Measurements from ENCODE around the gene TMEM38B.

TMEM38B gene, protein sequence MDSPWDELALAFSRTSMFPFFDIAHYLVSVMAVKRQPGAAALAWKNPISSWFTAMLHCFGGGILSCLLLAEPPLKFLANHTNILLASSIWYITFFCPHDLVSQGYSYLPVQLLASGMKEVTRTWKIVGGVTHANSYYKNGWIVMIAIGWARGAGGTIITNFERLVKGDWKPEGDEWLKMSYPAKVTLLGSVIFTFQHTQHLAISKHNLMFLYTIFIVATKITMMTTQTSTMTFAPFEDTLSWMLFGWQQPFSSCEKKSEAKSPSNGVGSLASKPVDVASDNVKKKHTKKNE

GRCh38 chr9:105694190-105694847 lies at the start of gene TMEM38B:
Gene TMEM38B (plus strand): TSS chr9:105694541. CDS start chr9:105694661, 120 bp downstream.
- peak; percentile 57 for DNase-seq

- DNase-seq = no peak
These were observed 47.3 kb upstream of the TMEM38B start for GRCh38 chr9:105646879-105647594.

GRCh38 chr9:105647595-105648349 lies 46.6 kb upstream of the TMEM38B start:
- DNase-seq = no peak

GRCh38 chr9:105651806-105652205 lies 42.5 kb upstream of the TMEM38B start:
- no peak for DNase-seq

GRCh38 chr9:105656131-105656921 lies 38.0 kb upstream of the TMEM38B start:
- DNase-seq = no peak

DNA sequence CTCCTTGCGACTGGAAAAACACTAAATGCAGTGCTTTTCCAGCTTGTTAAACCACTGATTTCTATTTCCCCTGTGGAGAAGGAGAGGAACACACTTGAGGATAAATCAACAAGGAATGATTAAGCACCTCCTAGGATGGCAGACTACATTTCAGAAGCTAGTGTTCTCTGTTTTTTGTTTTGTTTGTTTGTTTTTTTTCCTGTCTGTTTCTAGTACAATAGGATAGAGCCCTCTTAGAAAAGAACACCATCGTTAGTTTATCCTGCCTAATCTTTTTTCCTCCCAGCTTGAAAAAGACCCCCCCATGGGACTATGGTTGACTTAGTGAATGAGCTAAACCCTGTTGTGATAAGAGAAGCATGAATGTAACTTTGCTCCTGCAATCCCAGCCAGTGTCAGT lies 36.0 kb upstream of the TMEM38B start:
- no peak for DNase-seq

DNA sequence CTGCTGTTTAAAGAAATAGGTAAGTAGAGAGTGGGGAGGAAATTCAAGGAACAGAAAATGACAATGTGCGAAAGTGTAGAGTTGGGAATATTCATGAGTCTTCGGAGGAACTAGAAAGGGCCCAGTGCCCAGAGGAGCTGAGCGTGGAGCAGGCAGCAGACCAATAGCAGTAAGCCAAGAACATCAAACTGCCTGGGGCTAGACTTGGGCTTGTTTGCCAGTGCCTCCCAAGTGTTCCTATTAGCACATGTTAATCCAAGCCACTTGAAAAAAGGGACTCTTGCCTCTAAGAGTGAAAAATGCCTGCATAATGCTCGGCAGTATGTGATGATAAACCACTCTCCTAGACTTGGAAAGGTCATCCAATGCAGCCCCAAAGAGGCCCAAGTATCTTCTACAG lies 33.3 kb upstream of the TMEM38B start:
- no peak for DNase-seq

- DNase-seq = no peak
These were observed 31.9 kb upstream of the TMEM38B start, which contains the start of gene TAL2 for GRCh38 chr9:105662184-105663104. Gene TAL2 (plus strand): TSS chr9:105662457. CDS start chr9:105662497, 40 bp downstream.

DNA sequence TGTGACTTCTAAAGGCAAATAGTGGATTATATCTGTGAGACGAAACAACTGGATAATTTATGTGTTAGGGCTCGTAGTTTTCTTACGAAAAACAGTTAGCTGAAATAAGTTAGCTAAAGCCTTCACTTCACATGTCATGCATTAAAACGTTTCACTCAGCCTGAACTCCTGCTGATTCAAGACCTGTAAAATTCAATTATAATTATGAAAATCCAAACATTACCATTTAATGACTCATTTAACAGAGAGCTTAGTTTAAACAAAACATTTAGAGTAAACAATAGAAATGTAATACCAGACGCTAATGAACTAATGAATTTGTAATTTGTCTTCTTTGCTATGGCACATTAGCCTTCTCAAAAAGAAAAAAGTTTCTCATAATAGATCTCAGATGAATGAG lies 30.4 kb upstream of the TMEM38B start:
- no peak for DNase-seq

DNA sequence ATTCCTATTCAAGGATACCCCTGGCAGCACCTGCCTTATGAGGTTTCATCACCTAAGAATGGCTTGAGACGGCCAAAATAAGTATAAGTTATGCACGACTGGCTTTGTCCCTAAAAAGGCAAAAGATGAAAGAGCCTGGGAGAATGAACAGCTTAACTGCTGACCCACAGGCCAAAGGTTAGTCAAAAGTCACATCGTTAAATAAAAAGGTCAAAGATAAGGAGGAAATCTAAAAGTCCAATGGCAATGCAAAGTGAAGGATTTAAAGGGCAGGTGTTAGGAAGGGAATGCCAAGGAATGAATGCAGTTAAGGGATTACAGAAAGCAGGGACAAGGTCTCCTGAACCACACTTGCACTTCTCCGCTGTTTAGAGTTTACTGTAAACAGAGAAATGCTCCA lies 26.5 kb upstream of the TMEM38B start:
- no peak for DNase-seq

DNA sequence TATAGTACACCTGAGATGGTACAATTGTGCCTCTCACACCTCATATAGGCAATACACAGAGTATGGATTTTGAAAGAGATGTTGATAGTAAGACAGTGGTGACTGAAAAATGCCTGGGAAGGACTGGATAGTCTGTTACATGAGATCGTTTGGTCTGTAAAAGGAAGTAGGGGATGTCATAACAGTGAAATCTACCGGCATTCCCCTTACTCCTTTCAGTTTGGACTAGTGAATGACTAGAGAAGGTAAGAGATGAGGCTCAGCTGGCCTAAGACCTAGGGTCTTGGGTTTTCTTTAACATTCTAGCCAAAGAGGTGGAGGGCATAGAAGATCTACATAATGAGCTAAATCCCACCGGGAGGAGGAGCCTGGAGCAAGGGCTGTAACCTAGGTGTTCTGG lies 24.0 kb upstream of the TMEM38B start:
- DNase-seq = no peak

GRCh38 chr9:105670775-105671174 lies 23.6 kb upstream of the TMEM38B start:
- no peak for DNase-seq

GRCh38 chr9:105672711-105673234 lies 21.6 kb upstream of the TMEM38B start:
- no peak for DNase-seq

DNA sequence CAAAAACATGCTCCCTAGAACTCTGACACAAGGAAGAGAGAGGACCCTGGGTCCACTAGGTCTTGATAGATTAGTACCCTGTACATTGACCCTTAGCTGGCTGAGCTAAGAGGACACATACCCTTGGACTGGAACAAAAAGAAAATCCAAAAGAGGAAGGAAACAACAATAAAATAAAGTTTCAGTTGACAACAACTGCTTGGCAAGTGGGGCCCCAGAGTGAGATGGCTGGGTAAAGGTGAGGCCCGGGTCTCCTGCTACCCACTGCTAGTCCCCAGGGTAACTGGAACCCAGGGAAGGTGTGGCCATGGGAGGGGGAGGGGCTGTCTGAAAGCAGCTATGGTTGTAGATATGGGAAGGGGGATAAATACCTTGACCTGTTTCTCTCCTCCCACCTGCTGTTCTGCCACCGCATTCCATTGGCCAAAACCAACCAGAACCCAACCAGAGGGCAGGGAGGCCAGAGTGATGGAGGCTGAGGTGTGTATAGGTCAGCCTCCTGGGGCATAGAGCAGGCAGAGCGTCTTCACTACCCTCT lies 20.4 kb upstream of the TMEM38B start:
- no peak for DNase-seq

- DNase-seq = no peak
These were observed 17.9 kb upstream of the TMEM38B start for GRCh38 chr9:105676351-105676923.

DNA sequence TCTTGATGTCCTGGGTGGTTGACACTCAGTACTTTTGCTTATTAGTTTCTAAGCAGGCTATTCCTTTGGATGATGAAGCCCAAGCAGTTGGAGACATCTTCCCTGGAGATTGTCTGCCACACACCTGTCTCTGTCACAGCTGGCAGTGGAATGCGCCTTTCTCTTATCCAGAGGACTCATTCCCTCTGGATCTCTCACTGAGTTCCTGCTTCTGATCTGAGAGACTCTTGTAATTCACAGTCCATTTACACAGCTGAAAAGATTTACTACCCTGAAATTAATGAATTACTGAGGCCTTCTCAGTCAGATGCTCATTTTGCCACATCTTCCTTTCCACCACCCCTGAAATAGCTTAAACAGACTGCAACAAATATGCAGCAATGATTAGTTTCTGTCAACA lies 16.2 kb upstream of the TMEM38B start:
- DNase-seq = no peak

DNA sequence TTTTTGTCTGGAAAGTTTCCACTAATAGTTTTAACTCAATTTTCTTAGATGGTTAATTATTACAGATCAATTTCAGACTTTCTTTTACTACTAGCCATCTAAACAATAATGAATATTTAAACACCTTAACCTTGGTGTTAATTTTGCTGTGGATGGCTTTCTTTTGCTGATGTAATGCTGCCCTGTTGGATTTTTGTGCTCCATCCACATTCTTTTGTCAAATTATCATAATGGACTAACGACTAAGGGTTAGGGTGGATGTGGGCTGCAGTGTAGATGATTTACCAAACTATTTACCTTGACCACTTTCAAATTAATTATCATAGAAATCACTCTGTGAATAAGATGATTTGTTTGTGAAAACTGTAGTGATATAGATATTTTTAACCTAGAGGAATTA lies 15.6 kb upstream of the TMEM38B start:
- no peak for DNase-seq

- DNase-seq = no peak
These were observed 14.9 kb upstream of the TMEM38B start for GRCh38 chr9:105679257-105680022.

GRCh38 chr9:105681313-105681712 lies 13.0 kb upstream of the TMEM38B start:
- DNase-seq = no peak

Measured in CD4-positive, alpha-beta T cell treated with Interleukin-4 for 4 hours (primary cell).